ES-I3 (cell line): ENCODE data around the gene NEUROG1.

ENCODE experiments used
- H3K36me3 ChIP-seq: 2 replicates; pipeline ENCODE4 v1.6.1; 2013; ENCODE audit warnings: mild to moderate bottlenecking, low read length, control low read depth, moderate library complexity; ENCODE audit not compliant: insufficient read depth
- H3K4me1 ChIP-seq: 2 replicates; pipeline ENCODE4 v1.6.1; 2013; ENCODE audit warnings: mild to moderate bottlenecking, control low read depth, low read length; ENCODE audit not compliant: insufficient read depth
- H3K9ac ChIP-seq: 2 replicates; pipeline ENCODE4 v1.6.1; 2013; ENCODE audit warnings: low read depth, mild to moderate bottlenecking, low read length, moderate library complexity
- H3K9me3 ChIP-seq: 2 replicates; pipeline ENCODE4 v1.6.1; 2013; ENCODE audit warnings: mild to moderate bottlenecking, low read length, moderate library complexity; ENCODE audit not compliant: control insufficient read depth, insufficient read depth

Gene NEUROG1

DNA sequence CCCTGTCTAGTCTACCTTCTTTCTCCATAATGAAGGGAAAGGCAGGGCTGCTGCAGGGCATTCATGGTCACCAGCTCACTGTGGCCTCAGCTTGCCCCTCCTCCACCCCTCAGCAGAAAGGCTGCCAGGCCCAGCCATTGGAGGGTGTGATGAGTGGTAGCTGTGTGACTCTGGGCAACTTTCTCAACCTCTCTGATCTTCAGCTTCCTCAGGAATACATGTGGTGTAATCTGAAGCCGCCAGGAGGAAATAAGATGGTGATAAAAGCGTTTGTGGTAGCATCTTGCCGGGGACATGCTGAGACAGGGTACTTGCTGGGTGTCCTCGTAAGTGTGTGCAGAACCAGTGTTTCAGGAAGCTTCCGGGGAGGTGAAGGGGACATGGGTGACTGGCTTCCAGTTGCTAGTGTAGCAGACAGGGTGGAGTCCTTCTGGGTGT is 33.2 kb upstream of the NEUROG1 start:
- Histone ChIP-seq H3K4me1 (peaks cover 22% of the 10 kb centered on the region), H3K9ac (no peak overlapping the region), H3K9me3 (no peaks in the 10 kb centered on the region), H3K36me3 (no peaks in the 10 kb centered on the region)

- H3K36me3 ChIP-seq: no peaks in the 10 kb centered on the region
Measured at GRCh38 chr5:135568246-135568645, 32.5 kb upstream of the NEUROG1 start.

GRCh38 chr5:135567661-135568060 is 31.9 kb upstream of the NEUROG1 start:
- no peaks in the 10 kb centered on the region for H3K9me3 ChIP-seq

More at GRCh38 chr5:135568246-135568645, 32.5 kb upstream of the NEUROG1 start:
- no peaks in the 10 kb centered on the region for H3K9me3 ChIP-seq
- no peak overlapping the region for H3K9ac ChIP-seq
- peaks cover 22% of the 10 kb centered on the region for H3K4me1 ChIP-seq

DNA sequence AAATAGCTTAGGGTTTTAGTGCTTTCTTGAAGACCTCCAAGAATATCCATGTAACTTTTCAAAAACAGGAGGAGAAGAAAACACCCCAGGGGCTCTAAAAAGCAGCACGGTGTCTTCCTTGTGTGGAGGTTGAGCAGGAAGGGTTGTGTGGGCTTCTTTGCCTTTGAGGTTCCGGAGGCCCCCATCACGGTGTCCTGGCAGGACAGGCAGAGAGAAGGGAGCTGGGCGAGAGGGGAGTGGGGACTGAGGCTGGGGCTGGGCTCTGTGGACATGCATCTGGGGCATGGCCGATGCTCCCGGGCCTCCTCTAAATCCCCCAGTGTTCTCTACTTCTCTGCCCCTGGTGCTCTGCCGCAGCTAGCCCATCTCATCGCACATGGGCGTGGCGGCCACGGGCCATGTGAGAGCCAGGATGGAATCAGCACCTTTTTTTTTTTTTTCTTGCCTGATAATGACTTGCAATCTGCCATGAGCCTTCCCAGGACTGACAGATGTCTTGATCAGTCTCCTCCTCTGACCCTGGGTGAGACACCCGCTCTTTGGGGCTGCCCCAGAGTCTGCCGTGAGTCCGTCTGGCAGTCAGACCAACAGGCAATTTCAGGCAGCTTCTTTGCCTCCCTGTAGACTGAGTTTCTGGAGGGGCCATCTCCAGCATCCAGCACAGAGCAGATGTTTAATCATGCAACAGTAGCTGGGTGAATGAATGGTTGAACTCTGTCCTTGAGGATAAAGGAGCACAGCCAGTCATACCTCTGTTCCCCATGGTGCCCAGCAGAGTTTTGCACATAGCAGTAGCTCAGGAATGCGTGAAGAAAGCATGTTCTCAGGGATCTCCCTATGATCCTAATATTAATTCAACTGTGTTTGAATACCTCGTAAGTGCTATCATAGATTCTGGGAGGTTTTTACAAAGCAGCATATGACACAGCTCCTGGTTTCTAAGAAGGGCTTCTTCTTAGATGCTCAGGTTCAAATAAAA is 30.9 kb upstream of the NEUROG1 start:
- peaks cover 22% of the 10 kb centered on the region for H3K4me1 ChIP-seq
- no peak overlapping the region for H3K9ac ChIP-seq
- no peaks in the 10 kb centered on the region for H3K9me3 ChIP-seq
- H3K36me3 ChIP-seq: no peaks in the 10 kb centered on the region

More at GRCh38 chr5:135567661-135568060, 31.9 kb upstream of the NEUROG1 start:
- Histone ChIP-seq H3K9ac (no peak overlapping the region), H3K36me3 (no peaks in the 10 kb centered on the region), H3K4me1 (peaks cover 22% of the 10 kb centered on the region)

- Histone ChIP-seq H3K4me1 (peaks cover 22% of the 10 kb centered on the region), H3K36me3 (no peaks in the 10 kb centered on the region), H3K9me3 (no peaks in the 10 kb centered on the region), H3K9ac (peak overlapping the region; percentile 9; the same call in 1 of the 2 replicates)
Measured at GRCh38 chr5:135565725-135566421, 30.1 kb upstream of the NEUROG1 start.

DNA sequence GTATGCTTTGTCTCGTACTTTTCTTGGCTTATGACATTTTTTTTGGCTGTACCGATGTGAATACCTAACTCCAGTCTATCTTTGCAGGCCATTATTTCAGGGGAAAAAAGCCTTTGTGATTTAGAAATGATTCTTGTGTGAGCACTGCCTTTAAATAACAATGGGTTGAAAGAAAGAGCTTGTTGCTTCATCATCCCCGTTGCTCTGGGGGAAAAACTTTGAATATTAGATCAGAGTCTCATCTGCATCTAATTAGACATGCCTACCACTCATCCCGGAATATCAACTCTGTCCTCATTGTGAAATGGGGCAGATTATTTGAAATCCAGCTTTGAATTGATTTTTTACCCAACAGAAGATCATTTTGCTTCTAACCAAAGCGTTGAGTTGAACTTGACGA is 29.5 kb upstream of the NEUROG1 start:
- peak overlapping the region; percentile 9; the same call in 1 of the 2 replicates for H3K9ac ChIP-seq
- H3K4me1 ChIP-seq: peaks cover 22% of the 10 kb centered on the region
- H3K36me3 ChIP-seq: no peaks in the 10 kb centered on the region
- no peaks in the 10 kb centered on the region for H3K9me3 ChIP-seq

DNA sequence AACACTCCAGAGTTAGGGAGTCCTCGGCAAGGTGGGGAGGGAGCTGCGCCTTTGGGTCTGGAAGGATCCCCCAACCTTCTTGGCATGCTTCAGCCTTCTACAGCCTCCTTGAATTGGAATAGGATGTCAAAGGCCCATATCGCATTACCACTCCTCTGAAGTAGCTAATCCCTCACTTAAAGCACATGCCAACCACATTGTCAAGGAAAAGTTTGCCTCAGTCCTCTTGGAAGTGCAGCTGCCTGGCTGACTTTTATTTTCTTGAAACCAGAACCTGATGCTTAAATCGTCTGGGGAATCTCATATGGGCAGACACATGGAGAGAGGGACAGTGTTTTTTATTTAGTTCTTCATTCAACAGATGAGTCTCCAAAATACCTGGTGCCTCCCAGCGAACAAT is 28.6 kb upstream of the NEUROG1 start:
- H3K9me3 ChIP-seq: no peaks in the 10 kb centered on the region
- H3K4me1 ChIP-seq: peaks cover 22% of the 10 kb centered on the region
- no peaks in the 10 kb centered on the region for H3K36me3 ChIP-seq
- H3K9ac ChIP-seq: no peak overlapping the region

DNA sequence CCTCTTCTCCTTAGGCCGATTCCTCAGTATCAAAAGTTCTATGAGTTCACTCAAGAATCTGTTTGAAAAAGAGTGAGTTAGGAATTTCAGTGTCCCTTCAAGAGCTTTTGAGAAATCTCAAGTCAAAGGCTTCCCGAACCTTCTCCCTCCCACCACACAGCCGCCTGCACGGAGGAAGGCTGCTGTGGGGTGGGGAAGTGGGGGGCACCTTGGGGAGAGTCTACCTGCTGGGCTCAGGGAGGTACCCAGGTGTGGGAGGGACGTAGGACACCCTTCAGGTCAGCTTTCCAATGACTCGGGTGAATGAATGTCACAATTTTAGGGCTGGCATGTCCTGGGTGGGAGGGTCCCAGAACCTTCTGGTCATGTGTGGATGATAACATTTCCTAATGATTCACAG is 25.5 kb upstream of the NEUROG1 start:
- Histone ChIP-seq H3K9me3 (no peaks in the 10 kb centered on the region), H3K4me1 (peaks cover 16% of the 10 kb centered on the region), H3K36me3 (no peaks in the 10 kb centered on the region), H3K9ac (no peak overlapping the region)

- no peaks in the 10 kb centered on the region for H3K36me3 ChIP-seq
- H3K9ac ChIP-seq: no peak overlapping the region
- H3K4me1 ChIP-seq: peaks cover 14% of the 10 kb centered on the region
- H3K9me3 ChIP-seq: no peaks in the 10 kb centered on the region
Measured at GRCh38 chr5:135560858-135561257, 25.1 kb upstream of the NEUROG1 start.

GRCh38 chr5:135559354-135559753 is 23.6 kb upstream of the NEUROG1 start:
- H3K9ac ChIP-seq: no peak overlapping the region
- peaks cover under 1% of the 10 kb centered on the region; the same call in 1 of the 2 replicates for H3K4me1 ChIP-seq
- H3K9me3 ChIP-seq: no peaks in the 10 kb centered on the region
- H3K36me3 ChIP-seq: no peaks in the 10 kb centered on the region

DNA sequence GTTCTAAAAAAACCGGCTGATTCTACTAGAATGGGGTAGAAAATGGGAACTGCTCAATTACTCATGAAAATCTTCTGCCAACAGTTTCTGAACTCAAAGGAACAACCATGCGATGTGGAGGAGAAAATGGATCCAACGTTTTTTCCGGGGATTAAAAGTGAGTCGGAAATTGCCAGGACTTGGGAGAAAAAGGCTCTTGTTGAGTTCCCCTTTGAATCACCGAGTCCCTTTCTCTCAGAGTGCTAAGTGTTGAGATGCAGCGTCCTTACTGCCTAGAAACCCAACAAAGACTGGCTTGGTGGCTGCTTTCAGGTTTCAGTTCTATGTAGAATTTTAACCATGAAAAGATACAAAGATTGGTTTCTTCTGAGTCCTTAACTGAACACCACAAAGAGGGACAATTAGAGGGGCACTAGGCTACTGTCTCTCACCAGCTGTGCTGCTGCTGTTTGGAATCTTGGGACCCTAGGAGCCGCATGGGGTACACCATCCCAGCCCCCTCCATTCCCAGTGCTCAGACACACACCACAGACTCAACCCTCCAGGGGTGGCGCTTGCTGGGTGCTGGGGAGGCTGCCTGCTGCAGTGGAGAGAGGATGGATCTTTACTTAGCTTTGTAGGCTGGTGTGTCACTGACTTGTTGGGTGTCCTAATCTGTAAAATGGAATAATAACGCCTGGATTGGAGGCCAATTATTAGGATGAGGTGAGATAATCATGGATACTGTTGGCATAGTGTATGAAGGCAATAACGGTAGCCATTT is 21.5 kb upstream of the NEUROG1 start:
- H3K4me1 ChIP-seq: no peaks in the 10 kb centered on the region
- no peak overlapping the region for H3K9ac ChIP-seq
- H3K36me3 ChIP-seq: no peaks in the 10 kb centered on the region
- H3K9me3 ChIP-seq: no peaks in the 10 kb centered on the region

GRCh38 chr5:135556620-135557019 is 20.9 kb upstream of the NEUROG1 start:
- Histone ChIP-seq H3K9me3 (no peaks in the 10 kb centered on the region), H3K4me1 (no peaks in the 10 kb centered on the region), H3K36me3 (no peaks in the 10 kb centered on the region), H3K9ac (no peak overlapping the region)

GRCh38 chr5:135555530-135555929 is 19.8 kb upstream of the NEUROG1 start:
- Histone ChIP-seq H3K9me3 (no peaks in the 10 kb centered on the region), H3K9ac (no peak overlapping the region), H3K36me3 (no peaks in the 10 kb centered on the region), H3K4me1 (no peaks in the 10 kb centered on the region)
